ENCODE results near the gene LGALS7.

DNA sequence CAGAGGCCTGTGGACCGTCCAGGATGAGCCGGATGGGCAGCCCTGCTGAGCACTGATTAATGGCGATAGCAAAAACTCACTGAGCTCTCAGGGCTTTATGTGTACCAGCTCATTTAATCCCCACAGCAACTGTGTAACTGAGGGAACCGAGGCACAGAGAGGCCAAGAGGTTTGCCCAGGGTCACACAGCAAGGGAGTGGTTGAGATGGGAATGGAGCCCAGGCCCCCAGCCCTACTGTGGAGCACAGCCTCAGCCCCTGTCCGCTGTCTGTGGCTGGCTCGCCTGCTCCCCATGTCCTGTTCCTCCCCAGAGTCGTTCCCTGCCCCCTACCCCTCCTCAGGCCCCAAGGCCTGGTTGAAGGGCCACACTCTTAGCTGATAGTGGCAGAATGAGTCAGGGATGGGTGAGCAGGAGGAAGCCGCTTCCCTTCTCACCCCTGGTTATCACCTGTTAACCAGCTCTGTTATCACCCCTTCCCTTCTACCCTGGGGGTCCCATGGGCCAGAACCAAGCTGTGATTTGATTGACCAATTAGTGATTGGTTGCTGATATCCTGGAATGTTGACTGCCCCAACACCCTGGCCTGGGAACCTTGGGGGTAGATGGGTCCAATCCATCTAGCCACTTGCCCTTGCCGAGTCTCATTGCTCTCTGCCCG, 50.2 kb downstream of the LGALS7 start:
- TF ChIP-seq, protein P1, sequence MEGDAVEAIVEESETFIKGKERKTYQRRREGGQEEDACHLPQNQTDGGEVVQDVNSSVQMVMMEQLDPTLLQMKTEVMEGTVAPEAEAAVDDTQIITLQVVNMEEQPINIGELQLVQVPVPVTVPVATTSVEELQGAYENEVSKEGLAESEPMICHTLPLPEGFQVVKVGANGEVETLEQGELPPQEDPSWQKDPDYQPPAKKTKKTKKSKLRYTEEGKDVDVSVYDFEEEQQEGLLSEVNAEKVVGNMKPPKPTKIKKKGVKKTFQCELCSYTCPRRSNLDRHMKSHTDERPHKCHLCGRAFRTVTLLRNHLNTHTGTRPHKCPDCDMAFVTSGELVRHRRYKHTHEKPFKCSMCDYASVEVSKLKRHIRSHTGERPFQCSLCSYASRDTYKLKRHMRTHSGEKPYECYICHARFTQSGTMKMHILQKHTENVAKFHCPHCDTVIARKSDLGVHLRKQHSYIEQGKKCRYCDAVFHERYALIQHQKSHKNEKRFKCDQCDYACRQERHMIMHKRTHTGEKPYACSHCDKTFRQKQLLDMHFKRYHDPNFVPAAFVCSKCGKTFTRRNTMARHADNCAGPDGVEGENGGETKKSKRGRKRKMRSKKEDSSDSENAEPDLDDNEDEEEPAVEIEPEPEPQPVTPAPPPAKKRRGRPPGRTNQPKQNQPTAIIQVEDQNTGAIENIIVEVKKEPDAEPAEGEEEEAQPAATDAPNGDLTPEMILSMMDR (IDR thresholded peaks at IDR 0.05): no peak
- no peak for TF ChIP-seq EP300 (IDR thresholded peaks at IDR 0.05)

Measured in tibial nerve (tissue), 4 donors.